GM21576 (cell line): ENCODE measurements around the gene SDC3.
"Not testable (repeated sequence)": the region's sequence is repeated elsewhere in the genome, so short reads cannot be mapped to it uniquely, and the experiment has no call there.

Experiments used
- ATAC-seq: cut with Tn5 transposase; IDR thresholded peaks from one replicate; pipeline ENCODE4 v1.9.1; 2021; ENCODE audit warnings: mild to moderate bottlenecking, moderate library complexity; ENCODE audit not compliant: unreplicated experiment

The SDC3 gene

GRCh38 chr1:30877205-30877912, 31.2 kb downstream of the SDC3 start:
- no peak for ATAC-seq

GRCh38 chr1:30876451-30877204, 31.9 kb downstream of the SDC3 start:
- no peak for ATAC-seq

GRCh38 chr1:30875916-30876315, 32.6 kb downstream of the SDC3 start:
- ATAC-seq, result no peak

GRCh38 chr1:30875197-30875596, 33.4 kb downstream of the SDC3 start:
- ATAC-seq, result no peak

GRCh38 chr1:30874176-30874575, 34.4 kb downstream of the SDC3 start:
- ATAC-seq, result no peak

GRCh38 chr1:30872948-30873263, 35.7 kb downstream of the SDC3 start:
- ATAC-seq, result no peak

GRCh38 chr1:30872033-30872947, 36.3 kb downstream of the SDC3 start:
- ATAC-seq, result no peak

GRCh38 chr1:30871276-30871871, 37.2 kb downstream of the SDC3 start:
- ATAC-seq, result no peak

GRCh38 chr1:30870656-30871055, 37.9 kb downstream of the SDC3 start:
- no peak for ATAC-seq

GRCh38 chr1:30870035-30870434, 38.5 kb downstream of the SDC3 start:
- ATAC-seq, result no peak

- ATAC-seq, result no peak
Observed at GRCh38 chr1:30868833-30869435, 39.6 kb downstream of the SDC3 start.

GRCh38 chr1:30868057-30868456, 40.5 kb downstream of the SDC3 start:
- ATAC-seq, result not testable (repeated sequence)

- no peak for ATAC-seq
Observed at GRCh38 chr1:30867537-30867936, 41.0 kb downstream of the SDC3 start.

- no peak for ATAC-seq
Observed at GRCh38 chr1:30866594-30866993, 42.0 kb downstream of the SDC3 start.

GRCh38 chr1:30864681-30865080, 43.9 kb downstream of the SDC3 start:
- no peak for ATAC-seq

- ATAC-seq, result no peak
Observed at GRCh38 chr1:30863858-30864604, 44.5 kb downstream of the SDC3 start.

- no peak for ATAC-seq
Observed at GRCh38 chr1:30860320-30860652, 48.3 kb downstream of the SDC3 start.

- no peak for ATAC-seq
Observed at GRCh38 chr1:30857964-30858363, 50.6 kb downstream of the SDC3 start.

GRCh38 chr1:30857062-30857461, 51.5 kb downstream of the SDC3 start:
- no peak for ATAC-seq

GRCh38 chr1:30856260-30856790, 52.2 kb downstream of the SDC3 start:
- ATAC-seq, result no peak
